Measurements from ENCODE around the gene SDHAF3.

DNA sequence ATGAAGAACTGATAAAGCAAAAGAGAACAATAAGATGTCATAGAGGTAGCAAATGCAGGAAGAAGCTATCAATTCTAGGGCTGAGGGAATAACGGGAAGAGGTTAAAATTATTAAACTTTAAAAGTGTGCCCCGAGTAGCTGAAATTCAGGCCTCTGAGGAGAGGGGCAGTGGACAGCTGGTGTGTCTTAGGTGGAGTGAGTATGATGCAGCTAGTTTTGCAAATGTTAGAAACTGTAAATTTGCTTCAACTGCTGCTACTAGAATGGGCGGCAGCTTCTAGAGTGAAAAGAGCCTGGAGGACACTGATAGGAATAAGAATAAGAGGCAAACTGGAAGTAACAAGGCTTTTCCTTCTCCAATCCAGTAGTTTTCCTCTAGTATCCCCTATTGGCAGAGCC lies 87.3 kb downstream of the SDHAF3 start:
- TF ChIP-seq POLR2AphosphoS5 (IDR thresholded peaks at IDR 0.05): no peak
- TF ChIP-seq CTCF (IDR thresholded peaks at IDR 0.05 in 8 of 11, conservative IDR thresholded peaks at IDR 0.05 in 3 of 11): no peak
- no peak for TF ChIP-seq POLR2A (IDR thresholded peaks at IDR 0.05)
